NCI-H2196 (cell line): ENCODE data around the gene MAP1B.

Source experiments
- DNase-seq: peaks from one replicate; lab custom pipeline; 2025; ENCODE audit not compliant: unreplicated experiment; lab: John Stamatoyannopoulos, UW

The MAP1B gene

DNA sequence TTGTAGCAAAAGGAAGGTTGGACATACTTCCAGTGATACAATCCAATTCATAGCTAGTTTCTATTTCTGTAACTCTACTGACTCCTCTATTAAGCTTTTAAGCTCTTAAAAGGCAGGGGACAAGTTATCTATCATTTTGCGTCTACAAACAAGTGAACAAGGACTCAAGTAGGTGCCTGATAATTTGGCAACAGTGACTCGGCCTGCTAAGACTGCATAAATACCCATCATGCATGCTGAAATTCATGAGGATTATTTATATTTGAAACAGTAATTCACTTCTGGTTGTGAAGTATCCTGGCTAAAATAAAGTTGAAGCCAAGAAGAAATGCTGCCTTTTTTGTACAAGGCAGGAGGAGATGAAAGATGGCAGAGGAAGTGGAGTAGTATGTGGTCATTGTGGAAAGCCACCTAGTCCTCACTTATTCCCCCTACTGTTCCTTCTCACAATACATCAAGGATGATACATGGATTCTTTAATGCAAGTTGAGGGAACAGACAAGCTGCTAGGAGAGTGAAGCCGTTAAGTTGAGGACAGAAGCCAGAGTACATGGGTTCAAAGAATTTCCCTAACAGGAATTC is 138.8 kb downstream of the MAP1B start:
- no peak for DNase-seq

GRCh38 chr5:72246954-72247442 is 139.7 kb downstream of the MAP1B start:
- DNase-seq = no peak

- DNase-seq = peak; percentile 24
Observed at GRCh38 chr5:72248410-72248981, 141.2 kb downstream of the MAP1B start.

DNA sequence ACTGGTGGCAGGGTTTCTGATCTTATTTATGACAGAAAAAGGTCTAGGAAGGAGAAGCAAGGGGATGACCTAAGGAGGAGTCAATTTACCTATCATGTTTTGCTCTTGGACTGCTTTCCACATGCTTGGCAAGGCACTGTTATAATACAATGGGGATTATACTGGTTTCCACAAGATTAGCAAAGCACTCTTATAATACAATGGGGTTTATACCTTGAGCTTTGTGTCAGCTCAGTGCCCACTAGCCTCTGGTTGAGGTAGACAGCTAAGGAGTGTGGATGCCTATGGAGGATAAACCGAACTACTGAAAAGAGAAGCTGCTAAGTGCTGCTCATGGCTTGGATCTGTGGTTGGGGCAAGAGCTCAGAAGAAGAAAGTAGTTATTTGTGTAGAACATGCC is 144.1 kb downstream of the MAP1B start:
- DNase-seq = no peak

- no peak for DNase-seq
Observed at GRCh38 chr5:72252008-72252407, 144.7 kb downstream of the MAP1B start.

- DNase-seq = no peak
Observed at GRCh38 chr5:72252574-72253155, 145.4 kb downstream of the MAP1B start.

DNA sequence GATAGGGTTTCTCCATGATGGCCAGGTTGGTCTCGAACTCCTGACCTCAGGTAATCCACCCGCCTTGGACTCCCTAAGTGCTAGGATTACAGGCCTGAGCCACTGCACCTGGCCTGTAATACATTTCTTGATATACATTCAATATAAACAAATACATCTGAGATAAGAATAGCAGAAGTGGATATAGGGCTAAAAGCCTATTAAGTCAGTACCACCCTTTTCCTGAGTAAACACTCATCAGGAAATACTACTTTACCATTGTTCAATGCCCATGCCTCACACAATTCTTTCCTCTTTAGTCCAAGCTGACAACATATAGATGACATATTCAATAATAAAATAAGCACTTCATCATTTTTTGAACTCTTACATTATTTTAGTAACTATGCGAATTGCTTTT is 148.0 kb downstream of the MAP1B start:
- no peak for DNase-seq

GRCh38 chr5:72255670-72256069 is 148.4 kb downstream of the MAP1B start:
- DNase-seq = no peak

DNA sequence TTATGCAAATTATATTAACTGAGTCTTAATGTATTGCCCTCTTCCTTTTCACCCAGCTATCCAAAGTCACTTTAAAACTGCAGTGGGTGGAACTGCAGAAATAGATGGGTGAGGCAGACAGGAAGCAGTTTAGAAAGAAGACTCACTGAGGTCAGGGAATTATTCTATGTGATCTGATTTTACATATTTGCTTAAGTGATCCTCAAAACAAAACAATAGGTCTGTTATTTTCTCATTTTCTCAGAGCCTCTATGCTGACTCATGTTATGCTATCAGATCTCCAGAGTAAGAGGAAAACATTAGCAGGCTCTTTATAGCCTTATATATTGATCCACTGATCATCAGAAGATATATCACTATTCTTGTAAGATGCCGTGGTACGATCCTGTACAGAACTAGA is 149.3 kb downstream of the MAP1B start:
- DNase-seq = no peak
